ENCODE results near the gene SIRPB2. TPM values are rescaled to one million over a fixed set of nuclear protein-coding genes. Genes with fewer than 3 reads are reported as not detected.

Gene SIRPB2
- total RNA-seq, 2 donors from 2014 or later = 0.74 to 3.0 TPM

- H3K9me3 ChIP-seq = no peaks in the 10 kb centered on the region
- H3K36me3 ChIP-seq = no peaks in the 10 kb centered on the region
- H3K27ac ChIP-seq = no peak overlapping the region
- H3K4me3 ChIP-seq = no peak overlapping the region
- intact Hi-C loops (cut with DNase I) = no loop called here
- no peak overlapping the region for H3K9ac ChIP-seq (ENCODE audit: low read depth in 2 of 2, low read length in 2 of 2)
- no peak for DNase-seq
- TF ChIP-seq CTCF (IDR thresholded peaks at IDR 0.05) = no peak
- H3K4me1 ChIP-seq = peaks cover 13% of the 10 kb centered on the region
- H3K27me3 ChIP-seq = no peaks in the 10 kb centered on the region
Measured at GRCh38 chr20:1471242-1471641, 20.0 kb downstream of the SIRPB2 start.

- Histone ChIP-seq H3K9me3 (no peaks in the 10 kb centered on the region), H3K36me3 (no peaks in the 10 kb centered on the region), H3K4me1 (peaks cover 24% of the 10 kb centered on the region), H3K27me3 (no peaks in the 10 kb centered on the region), H3K4me3 (no peak overlapping the region), H3K9ac (ENCODE audit: low read depth in 2 of 2, low read length in 2 of 2) (no peak overlapping the region), H3K27ac (peak overlapping the region; percentile 55)
- DNase-seq = peak; percentile 91
- intact Hi-C loops (cut with DNase I) = loop anchor here (5.0 to 10.0 kb wide), 3 partner anchors 75 to 1565 kb away; partner anchors contain the start of gene FKBP1A
- TF ChIP-seq CTCF (IDR thresholded peaks at IDR 0.05) = peak; percentile 75
Measured at GRCh38 chr20:1469925-1470571, 21.2 kb downstream of the SIRPB2 start.

- no peak for DNase-seq
- no peaks in the 10 kb centered on the region for H3K27me3 ChIP-seq
- intact Hi-C loops (cut with DNase I) = loop anchor here (5.0 to 10.0 kb wide), 3 partner anchors 75 to 1565 kb away; partner anchors contain the start of gene FKBP1A
- peak overlapping the region; percentile 55 for H3K27ac ChIP-seq
- no peaks in the 10 kb centered on the region for H3K9me3 ChIP-seq
- H3K9ac ChIP-seq (ENCODE audit: low read depth in 2 of 2, low read length in 2 of 2) = peak overlapping the region in 1 of 2 donors; percentile 49
- peaks cover 27% of the 10 kb centered on the region for H3K4me1 ChIP-seq
- TF ChIP-seq CTCF (IDR thresholded peaks at IDR 0.05) = no peak
- no peaks in the 10 kb centered on the region for H3K36me3 ChIP-seq
- H3K4me3 ChIP-seq = no peak overlapping the region
Measured at GRCh38 chr20:1469306-1469905, 21.8 kb downstream of the SIRPB2 start.

GRCh38 chr20:1468117-1468624 lies 23.0 kb downstream of the SIRPB2 start:
- Histone ChIP-seq H3K27ac (peak overlapping the region; percentile 92), H3K9me3 (no peaks in the 10 kb centered on the region), H3K27me3 (no peaks in the 10 kb centered on the region), H3K4me1 (peaks cover 27% of the 10 kb centered on the region), H3K36me3 (no peaks in the 10 kb centered on the region), H3K4me3 (peak overlapping the region; percentile 99), H3K9ac (ENCODE audit: low read depth in 2 of 2, low read length in 2 of 2) (peak overlapping the region in 1 of 2 donors; percentile 90)
- TF ChIP-seq CTCF (IDR thresholded peaks at IDR 0.05) = no peak
- DNase-seq = no peak
- intact Hi-C loops (cut with DNase I) = loop anchor here (5.0 to 10.0 kb wide), 3 partner anchors 73 to 1567 kb away; partner anchors contain the start of gene FKBP1A

- peak overlapping the region in 1 of 2 donors; percentile 90 for H3K9ac ChIP-seq (ENCODE audit: low read depth in 2 of 2, low read length in 2 of 2)
- no peaks in the 10 kb centered on the region for H3K27me3 ChIP-seq
- no peaks in the 10 kb centered on the region for H3K9me3 ChIP-seq
- peak overlapping the region; percentile 92 for H3K27ac ChIP-seq
- H3K4me3 ChIP-seq = peak overlapping the region; percentile 99
- intact Hi-C loops (cut with DNase I) = loop anchor here (5.0 to 10.0 kb wide), 3 partner anchors 73 to 1567 kb away; partner anchors contain the start of gene FKBP1A
- peaks cover 27% of the 10 kb centered on the region for H3K4me1 ChIP-seq
- peak; percentile 66 for DNase-seq
- no peak for TF ChIP-seq CTCF (IDR thresholded peaks at IDR 0.05)
- no peaks in the 10 kb centered on the region for H3K36me3 ChIP-seq
Measured at GRCh38 chr20:1467355-1468116, 23.7 kb downstream of the SIRPB2 start.

All from colonic mucosa (tissue), 4 donors.